ENCODE measurements around the gene SYNE1.
"Not testable (repeated sequence)": the region's sequence is repeated elsewhere in the genome, so short reads cannot be mapped to it uniquely, and the experiment has no call there.

Gene SYNE1

GRCh38 chr6:152609125-152609670 lies 28.0 kb downstream of the SYNE1 start:
- DNase-seq: no peak

- DNase-seq: no peak
Measured at GRCh38 chr6:152605941-152606340, 31.2 kb downstream of the SYNE1 start.

- no peak for DNase-seq
Measured at GRCh38 chr6:152605342-152605741, 31.8 kb downstream of the SYNE1 start.

DNA sequence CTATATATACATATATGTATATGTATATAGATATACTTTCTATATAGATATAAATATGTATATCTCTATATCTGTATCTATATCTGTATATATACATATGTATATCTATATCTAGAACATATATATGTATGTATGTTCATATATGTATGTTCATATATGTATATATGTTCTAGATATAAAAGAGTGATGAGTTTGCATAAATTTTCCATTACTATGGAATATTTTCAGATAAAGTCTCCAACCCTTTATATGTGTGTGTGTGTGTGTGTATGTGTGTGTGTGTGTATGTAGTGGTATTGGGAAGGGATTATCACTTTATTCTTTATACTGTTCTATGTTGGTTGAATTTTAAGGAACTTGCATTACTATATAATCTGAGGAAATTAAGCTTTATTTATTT lies 33.3 kb downstream of the SYNE1 start:
- DNase-seq: no peak

DNA sequence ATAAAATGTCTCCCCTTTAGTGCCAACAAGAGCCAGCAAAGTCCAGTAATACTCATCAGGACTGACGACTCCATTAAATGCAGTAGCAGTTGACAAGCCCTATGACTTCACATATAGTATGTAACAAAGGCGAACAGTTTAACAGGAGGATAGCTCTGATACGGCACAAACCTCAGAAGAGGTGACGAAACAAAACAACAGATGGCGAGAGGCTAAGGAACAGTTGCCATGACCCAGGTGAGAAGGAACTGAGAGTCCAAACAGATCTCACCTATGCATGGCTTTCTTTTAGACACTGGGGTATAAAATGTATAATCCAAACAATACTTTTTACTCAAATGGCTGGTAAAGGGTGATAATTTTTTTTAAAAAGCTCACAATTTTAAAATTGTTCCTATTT lies 37.1 kb downstream of the SYNE1 start:
- no peak for DNase-seq

DNA sequence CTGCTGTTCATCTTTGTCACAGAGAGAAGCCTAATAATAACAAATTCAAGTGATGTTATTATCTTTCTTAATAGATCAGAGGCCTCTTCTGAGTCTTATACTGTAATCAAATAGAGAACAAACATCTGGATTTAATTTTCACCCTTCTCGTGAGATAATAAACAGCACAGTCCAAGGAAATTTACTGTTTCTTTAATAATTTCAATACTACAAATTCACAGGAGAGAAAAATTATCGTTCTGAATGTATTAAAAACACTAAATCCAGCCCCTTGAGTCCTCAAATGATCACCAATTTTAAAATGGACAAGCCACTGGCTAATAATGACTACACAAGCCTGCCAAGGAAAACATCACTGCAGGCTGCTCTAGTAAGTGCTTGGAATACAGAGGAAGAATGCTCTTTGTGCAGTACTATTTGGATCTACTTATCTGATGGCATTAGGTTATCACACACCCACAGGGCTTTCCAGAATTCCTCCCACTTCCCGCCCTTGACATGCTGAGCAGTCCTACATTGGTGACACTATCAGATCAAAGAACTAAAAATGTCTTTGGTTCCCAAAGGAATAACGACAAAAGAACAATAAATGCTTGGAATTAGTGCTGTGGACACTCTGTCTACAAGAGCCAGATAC lies 38.1 kb downstream of the SYNE1 start:
- DNase-seq: no peak

DNA sequence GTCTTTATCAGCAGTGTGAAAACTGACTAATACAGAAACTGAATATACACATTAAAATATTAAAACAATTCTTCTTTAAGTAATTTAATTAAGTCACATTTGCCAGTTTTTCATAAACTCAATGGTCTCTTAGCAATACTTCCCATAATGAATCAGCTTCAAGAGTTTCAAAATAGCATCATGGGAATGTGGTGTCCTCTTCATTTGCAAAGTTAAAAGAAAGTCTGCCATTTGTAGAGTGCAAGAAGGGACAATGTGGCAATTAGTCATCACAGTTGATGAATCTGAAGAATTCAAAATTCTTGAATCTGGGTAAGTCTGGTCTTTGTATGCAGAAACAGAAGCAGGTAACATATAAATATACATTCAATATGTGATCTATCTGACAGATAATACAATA lies 38.7 kb downstream of the SYNE1 start:
- DNase-seq: no peak

DNA sequence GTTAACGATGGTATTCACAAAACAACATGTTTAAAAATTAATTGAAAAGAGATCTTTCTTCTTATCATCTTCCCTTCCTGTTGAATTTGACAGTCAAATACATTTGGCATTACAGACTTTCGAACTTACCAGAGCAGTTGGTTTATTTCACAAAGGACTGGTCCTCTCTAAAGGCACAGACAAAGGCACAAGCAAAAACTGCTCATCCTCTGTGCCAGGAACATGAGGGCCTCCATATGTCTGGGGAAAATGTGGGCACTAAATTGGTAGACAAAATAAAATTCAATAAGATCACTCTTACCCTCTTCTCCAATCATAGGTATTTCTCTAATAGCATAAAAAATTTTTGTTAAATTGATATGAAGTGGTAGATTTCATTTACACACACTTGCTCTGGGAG lies 40.4 kb downstream of the SYNE1 start:
- no peak for DNase-seq

DNA sequence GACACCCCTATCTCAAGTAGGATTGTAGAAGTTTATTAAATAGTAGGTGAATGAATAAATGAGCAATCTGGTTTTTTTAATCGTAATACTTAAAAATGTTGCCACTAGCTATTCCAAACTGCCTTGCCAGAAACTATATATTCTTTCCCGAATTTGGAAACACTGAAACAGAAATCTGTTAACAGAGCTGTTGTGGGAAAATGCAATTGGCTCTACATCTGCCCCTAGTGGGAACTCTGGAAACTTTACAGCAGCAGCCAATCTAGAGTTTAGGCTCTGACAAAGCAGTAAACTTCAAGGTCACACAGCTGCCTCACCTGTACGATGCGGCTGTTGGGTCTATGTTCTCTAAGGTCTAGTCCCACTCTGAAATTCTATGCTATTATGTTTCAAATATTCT lies 41.7 kb downstream of the SYNE1 start:
- no peak for DNase-seq

DNA sequence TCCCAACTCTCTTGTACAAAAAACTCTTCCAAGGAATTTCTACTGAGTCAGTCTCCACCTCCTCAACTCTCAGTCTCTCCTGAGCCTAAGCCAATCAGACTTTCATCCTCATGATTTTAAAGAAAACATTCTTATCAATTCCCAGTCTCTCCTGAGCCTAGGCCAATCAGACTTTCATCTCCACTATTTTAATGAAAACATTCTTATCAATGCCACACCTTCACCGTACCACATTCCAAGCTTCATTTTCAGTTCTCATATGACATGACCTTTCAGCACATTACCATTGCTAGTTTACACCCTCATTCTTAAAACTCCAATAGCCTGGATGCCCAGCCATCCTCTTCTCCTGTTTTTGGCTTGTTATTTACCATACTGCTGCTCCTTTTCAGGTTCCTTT lies 42.5 kb downstream of the SYNE1 start:
- DNase-seq: no peak

DNA sequence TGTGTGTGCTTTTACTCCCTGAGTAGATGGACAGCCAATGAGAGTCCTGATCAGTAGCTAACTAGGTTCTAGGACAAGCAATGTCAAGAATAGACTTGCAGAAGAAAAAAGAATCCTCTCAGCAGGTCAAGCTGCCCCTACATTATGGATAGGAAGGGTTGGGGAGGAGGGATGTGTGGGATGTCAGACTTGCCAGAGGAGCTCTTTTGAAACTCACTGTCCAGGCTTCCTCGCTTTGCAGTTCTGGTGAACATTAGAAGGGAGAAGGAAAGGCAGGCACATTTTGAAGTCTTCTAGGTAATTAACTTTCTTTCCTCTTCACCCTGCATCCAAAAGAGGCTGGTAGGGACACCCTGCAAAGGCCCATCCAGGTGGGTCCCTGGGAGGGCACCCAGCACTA lies 48.7 kb downstream of the SYNE1 start:
- DNase-seq: no peak

- DNase-seq: no peak
Measured at GRCh38 chr6:152587473-152587872, 49.7 kb downstream of the SYNE1 start.

- no peak for DNase-seq
Measured at GRCh38 chr6:152585236-152585635, 51.9 kb downstream of the SYNE1 start.

GRCh38 chr6:152583888-152584287 lies 53.3 kb downstream of the SYNE1 start:
- no peak for DNase-seq

- DNase-seq: no peak
Measured at GRCh38 chr6:152576525-152576924, 60.6 kb downstream of the SYNE1 start.

DNA sequence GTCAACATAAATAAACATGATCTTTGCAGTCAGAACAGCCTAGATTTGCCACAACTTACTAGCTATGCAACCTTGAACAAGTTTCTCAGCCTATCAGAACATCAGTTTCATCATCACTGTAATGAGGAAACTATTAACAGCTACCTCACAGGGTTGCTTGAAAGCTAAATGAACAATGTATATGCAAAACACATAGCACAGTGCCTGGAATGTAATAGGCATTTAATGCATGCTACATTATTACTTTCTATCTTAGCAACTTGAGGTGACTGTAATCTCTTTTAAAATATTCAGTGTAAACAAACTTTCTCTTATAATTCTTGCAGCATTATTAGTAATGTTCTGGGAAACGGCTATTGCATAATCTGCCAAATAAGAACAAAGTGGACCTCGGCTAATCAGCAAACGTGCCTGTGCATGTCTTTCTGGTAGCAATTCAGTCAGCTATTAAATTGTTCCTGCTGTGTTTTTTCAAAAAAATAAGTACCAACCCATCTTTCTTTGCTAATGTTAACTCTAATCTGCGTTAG lies 61.5 kb downstream of the SYNE1 start:
- DNase-seq: no peak

- DNase-seq: no peak
Measured at GRCh38 chr6:152575161-152575560, 62.0 kb downstream of the SYNE1 start.

DNA sequence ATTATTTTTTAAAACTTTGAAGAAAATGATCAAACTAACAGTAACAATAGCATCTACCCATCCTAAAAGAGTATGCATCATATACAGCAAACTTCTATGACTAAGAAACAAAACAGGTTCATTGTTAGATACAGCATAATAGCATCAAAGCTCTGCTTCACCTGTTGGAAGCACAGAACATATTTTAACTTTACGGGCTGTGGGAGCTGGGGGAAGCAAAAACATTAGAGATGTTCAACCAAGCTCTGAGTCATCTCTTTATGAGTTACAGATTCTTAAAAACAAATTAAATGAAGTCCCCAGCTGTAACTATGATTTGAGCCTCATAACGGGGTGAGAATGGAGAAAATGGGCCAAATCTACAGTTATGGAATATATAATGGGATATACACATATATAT lies 63.4 kb downstream of the SYNE1 start:
- DNase-seq: no peak

DNA sequence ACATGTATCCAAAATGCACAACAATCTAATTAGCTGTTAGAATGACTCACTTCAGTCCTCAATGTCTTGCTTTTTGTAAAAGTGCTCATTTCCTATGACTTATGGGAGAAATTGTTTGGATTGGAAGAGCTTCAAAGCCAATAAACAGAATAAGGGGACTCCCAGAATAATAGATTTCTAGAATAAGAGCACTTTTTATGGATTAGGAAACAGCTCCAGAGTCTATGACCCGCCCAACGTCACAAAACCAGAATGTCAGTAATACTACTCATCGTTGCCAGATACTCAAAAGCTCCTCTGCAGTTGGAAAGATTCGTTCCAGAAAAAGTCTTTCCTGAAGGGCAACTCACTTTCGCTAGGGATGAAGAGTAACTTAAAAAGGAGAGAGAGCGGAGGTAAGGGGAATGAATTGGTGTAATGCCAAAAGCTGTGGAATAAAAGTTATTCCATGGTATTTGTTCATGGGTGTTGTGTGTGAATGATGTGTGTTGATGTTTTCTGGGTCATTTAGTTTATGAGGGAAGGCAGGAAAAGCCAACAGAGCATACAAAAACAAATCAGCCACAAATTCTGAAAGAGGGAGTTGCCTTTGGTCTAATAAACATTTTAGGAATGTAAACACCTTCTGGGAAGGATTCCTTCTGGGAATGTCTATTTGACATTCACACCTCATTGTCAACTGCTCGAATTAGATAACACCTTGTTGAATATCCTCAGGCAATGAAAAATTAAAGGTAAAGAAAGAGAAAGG lies 64.6 kb downstream of the SYNE1 start:
- no peak for DNase-seq

GRCh38 chr6:152571943-152572337 lies 65.2 kb downstream of the SYNE1 start:
- DNase-seq: no peak

- DNase-seq: no peak
Measured at GRCh38 chr6:152571089-152571488, 66.1 kb downstream of the SYNE1 start.

GRCh38 chr6:152566103-152566875 lies 70.9 kb downstream of the SYNE1 start:
- DNase-seq: no peak

DNA sequence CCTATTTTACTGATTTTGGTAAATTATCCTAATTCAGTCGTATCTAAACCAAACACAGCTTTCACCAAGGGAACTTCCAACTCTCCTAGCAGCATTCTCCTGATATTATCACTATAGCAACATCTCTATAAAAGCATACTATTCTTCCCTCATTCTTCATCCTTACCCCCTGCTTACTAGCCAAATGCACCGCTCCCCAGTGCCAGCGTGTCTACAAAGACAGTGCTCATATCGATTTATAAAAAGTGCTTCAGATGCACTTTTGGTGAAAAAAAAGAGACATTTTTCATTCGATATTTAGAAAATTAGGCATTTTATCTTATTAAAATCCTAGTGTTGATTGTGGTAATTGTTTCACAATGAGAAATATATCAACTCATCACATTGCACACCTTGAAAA lies 74.0 kb downstream of the SYNE1 start:
- no peak for DNase-seq

DNA sequence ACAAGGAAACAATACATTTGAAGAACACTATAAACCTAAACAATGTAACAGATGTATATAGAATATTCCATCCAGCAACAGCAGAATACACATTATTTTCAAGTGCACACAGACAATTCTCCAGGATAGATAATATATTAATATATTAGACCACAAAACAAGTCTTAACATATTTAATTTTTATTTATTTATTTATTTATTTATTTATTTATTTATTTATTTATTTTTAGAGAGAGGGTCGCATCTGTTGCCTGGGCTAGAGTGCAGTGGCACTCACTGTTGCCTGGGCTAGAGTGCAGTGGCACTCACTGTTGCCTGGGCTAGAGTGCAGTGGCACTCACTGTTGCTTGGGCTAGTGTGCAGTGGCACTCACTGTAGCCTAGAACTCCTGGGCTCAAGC lies 78.4 kb downstream of the SYNE1 start:
- not testable (repeated sequence) for DNase-seq

Data from NCI-H2029 (cell line).